OCI-LY7 (cell line): Measurements from ENCODE around the gene SPAG6. TPM values are rescaled to one million over a fixed set of nuclear protein-coding genes. Genes with fewer than 3 reads are reported as not detected.

Source experiments
- BruUV-seq: library from RNA; stranded (reverse); fragments of 400-500 nt; replicated peaks from 2 replicates; lab custom pipeline; 2021; lab: Mats Ljungman, UMichigan
- CTCF ChIA-PET: fragments of 300-600 bp; sonication (Branson Sonifier 250); formaldehyde crosslinking; loops from one replicate; lab custom pipeline; 2022; ENCODE audit warnings: antibody characterized with exemption; ENCODE audit not compliant: unreplicated experiment; lab: Charles Lee
- POLR2A ChIA-PET: fragments of 300-600 bp; sonication (Branson Sonifier 250); formaldehyde crosslinking; loops from one replicate; lab custom pipeline; 2022; ENCODE audit warnings: antibody characterized with exemption; lab: Charles Lee
- DNase-seq: peaks from one replicate; pipeline ENCODE4 v3.0.0-alpha.2; 2015; ENCODE audit warnings: low spot score
- H2AFZ ChIP-seq: fragments of 200-600 bp; sonication (generic), shearing (Covaris generic); 2 replicates; pipeline ENCODE4 v1.6.1; 2014; ENCODE audit warnings: mild to moderate bottlenecking, antibody characterized with exemption, low read length, moderate library complexity
- H3K27ac ChIP-seq: fragments of 200-600 bp; sonication (generic); 2 replicates; pipeline ENCODE4 v1.5.1; 2014; ENCODE audit warnings: mixed run types, low read depth, mild to moderate bottlenecking, moderate library complexity, low read length, inconsistent platforms; ENCODE audit not compliant: poor library complexity, severe bottlenecking
- H3K36me3 ChIP-seq: fragments of 200-600 bp; sonication (generic); 2 replicates; pipeline ENCODE4 v1.6.1; 2014; ENCODE audit warnings: mild to moderate bottlenecking, antibody characterized with exemption, low read length, moderate library complexity, mixed read lengths; ENCODE audit not compliant: insufficient read depth
- H3K4me1 ChIP-seq: fragments of 200-600 bp; sonication (generic); 2 replicates; pipeline ENCODE4 v1.5.1; 2014; ENCODE audit warnings: mild to moderate bottlenecking, low read length; ENCODE audit not compliant: insufficient read depth, poor library complexity, severe bottlenecking
- H3K4me2 ChIP-seq: fragments of 200-600 bp; sonication (generic); 2 replicates; pipeline ENCODE4 v1.6.1; 2014; ENCODE audit warnings: mild to moderate bottlenecking, low read length
- H3K4me3 ChIP-seq: fragments of 200-600 bp; sonication (generic); 2 replicates; pipeline ENCODE4 v1.5.1; 2014; ENCODE audit warnings: mild to moderate bottlenecking, low read depth, low read length; ENCODE audit not compliant: poor library complexity, severe bottlenecking
- H3K79me2 ChIP-seq: fragments of 200-600 bp; sonication (generic); 2 replicates; pipeline ENCODE4 v1.6.1; 2016; ENCODE audit warnings: low read depth, mild to moderate bottlenecking, low read length, moderate library complexity, mixed read lengths; ENCODE audit not compliant: insufficient read depth
- H3K9me2 ChIP-seq: fragments of 200-600 bp; sonication (generic); 2 replicates; pipeline ENCODE4 v1.6.1; 2016; ENCODE audit warnings: mild to moderate bottlenecking, low read length, mixed read lengths; ENCODE audit not compliant: insufficient read depth
- H3K9me3 ChIP-seq: fragments of 200-600 bp; sonication (generic); 2 replicates; pipeline ENCODE4 v1.6.1; 2014; ENCODE audit warnings: mild to moderate bottlenecking, mixed run types, low read length, mixed read lengths
- H4K20me1 ChIP-seq: fragments of 200-600 bp; sonication (generic); 2 replicates; pipeline ENCODE4 v1.6.1; 2014; ENCODE audit warnings: mild to moderate bottlenecking, antibody characterized with exemption, low read length, moderate library complexity, mixed read lengths; ENCODE audit not compliant: insufficient read depth
- EZH2phosphoT487 ChIP-seq: fragments of 200-600 bp; sonication (generic); IDR thresholded peaks from 2 replicates; pipeline ENCODE4 v1.6.1; 2018; ENCODE audit warnings: low read depth, borderline replicate concordance, mild to moderate bottlenecking, mixed run types, antibody characterized with exemption, low read length, moderate library complexity, mixed read lengths
- intact Hi-C: fragments of 100-400 bp; cut with micrococcal nuclease; formaldehyde crosslinking; loops from one replicate; pipeline ENCODE4 v1.10.0; 2022; ENCODE audit not compliant: unreplicated experiment
- total RNA-seq, 2 experiments: library from RNA; depleted of rRNA in 1 of 2; stranded (reverse); fragments of >200 nt in 1 of 2; shearing (Covaris generic) in 1 of 2; gene quantifications; 2 replicates each; pipeline ENCODE4 v1.2.3, GENCODE V29; 2014 to 2022
- TF ChIP-seq, protein P1 (sequence below): fragments of 200-600 bp; sonication (generic); conservative IDR thresholded peaks from 2 replicates; pipeline ENCODE4 v1.5.1; 2014; ENCODE audit warnings: mild to moderate bottlenecking, antibody characterized with exemption, low read length, moderate library complexity, mixed read lengths

The SPAG6 gene
- total RNA-seq, 2 experiments from 2014 or later = not detected

GRCh38 chr10:22436893-22437619 lies 91.8 kb downstream of the SPAG6 start:
- peak; percentile 32 for DNase-seq
- ChIA-PET CTCF (interaction anchor here (1.0 kb wide), 1 partner anchor 36 kb away, joined by 3 read pairs; no protein-coding TSS in a partner anchor), POLR2A (no interaction called here)
- no peaks in the 10 kb centered on the region for H4K20me1 ChIP-seq
- H3K4me2 ChIP-seq = peak overlapping the region; percentile 62
- intact Hi-C loops = loop anchor here (5.0 to 10.0 kb wide), 2 partner anchors 192 to 550 kb away; no protein-coding TSS in a partner anchor
- H3K27ac ChIP-seq = no peak overlapping the region
- no TSS peak for BruUV-seq
- no peaks in the 10 kb centered on the region for H3K79me2 ChIP-seq
- no peaks in the 10 kb centered on the region for H3K9me2 ChIP-seq
- no peaks in the 10 kb centered on the region for H3K4me1 ChIP-seq
- peak; percentile 71; the same call in 1 of the 2 replicates for TF ChIP-seq EZH2phosphoT487
- TF ChIP-seq, protein P1, sequence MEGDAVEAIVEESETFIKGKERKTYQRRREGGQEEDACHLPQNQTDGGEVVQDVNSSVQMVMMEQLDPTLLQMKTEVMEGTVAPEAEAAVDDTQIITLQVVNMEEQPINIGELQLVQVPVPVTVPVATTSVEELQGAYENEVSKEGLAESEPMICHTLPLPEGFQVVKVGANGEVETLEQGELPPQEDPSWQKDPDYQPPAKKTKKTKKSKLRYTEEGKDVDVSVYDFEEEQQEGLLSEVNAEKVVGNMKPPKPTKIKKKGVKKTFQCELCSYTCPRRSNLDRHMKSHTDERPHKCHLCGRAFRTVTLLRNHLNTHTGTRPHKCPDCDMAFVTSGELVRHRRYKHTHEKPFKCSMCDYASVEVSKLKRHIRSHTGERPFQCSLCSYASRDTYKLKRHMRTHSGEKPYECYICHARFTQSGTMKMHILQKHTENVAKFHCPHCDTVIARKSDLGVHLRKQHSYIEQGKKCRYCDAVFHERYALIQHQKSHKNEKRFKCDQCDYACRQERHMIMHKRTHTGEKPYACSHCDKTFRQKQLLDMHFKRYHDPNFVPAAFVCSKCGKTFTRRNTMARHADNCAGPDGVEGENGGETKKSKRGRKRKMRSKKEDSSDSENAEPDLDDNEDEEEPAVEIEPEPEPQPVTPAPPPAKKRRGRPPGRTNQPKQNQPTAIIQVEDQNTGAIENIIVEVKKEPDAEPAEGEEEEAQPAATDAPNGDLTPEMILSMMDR = no peak
- peak overlapping the region; percentile 49; the same call in 1 of the 2 replicates for H2AFZ ChIP-seq
- no peaks in the 10 kb centered on the region for H3K9me3 ChIP-seq
- H3K36me3 ChIP-seq = no peaks in the 10 kb centered on the region
- peak overlapping the region; percentile 66 for H3K4me3 ChIP-seq

- peak overlapping the region; percentile 49; the same call in 1 of the 2 replicates for H2AFZ ChIP-seq
- no peaks in the 10 kb centered on the region for H3K9me3 ChIP-seq
- intact Hi-C loops = loop anchor here (5.0 to 10.0 kb wide), 2 partner anchors 193 to 549 kb away; no protein-coding TSS in a partner anchor
- no TSS peak for BruUV-seq
- H3K36me3 ChIP-seq = no peaks in the 10 kb centered on the region
- no peaks in the 10 kb centered on the region for H3K4me1 ChIP-seq
- H4K20me1 ChIP-seq = no peaks in the 10 kb centered on the region
- ChIA-PET CTCF (interaction anchor here (1.0 kb wide), 1 partner anchor 36 kb away, joined by 3 read pairs; no protein-coding TSS in a partner anchor), POLR2A (interaction anchor here (0.5 to 0.7 kb wide), 2 partner anchors 9 to 10 kb away, joined by 3 read pairs; no protein-coding TSS in a partner anchor)
- peak overlapping the region; percentile 66 for H3K4me3 ChIP-seq
- DNase-seq = no peak
- no peaks in the 10 kb centered on the region for H3K79me2 ChIP-seq
- H3K27ac ChIP-seq = no peak overlapping the region
- peak overlapping the region; percentile 62 for H3K4me2 ChIP-seq
- H3K9me2 ChIP-seq = no peaks in the 10 kb centered on the region
- TF ChIP-seq EZH2phosphoT487 = no peak
- TF ChIP-seq, protein P1 = no peak
Observed at GRCh38 chr10:22437620-22438588, 92.6 kb downstream of the SPAG6 start.
